ENCODE measurements around the gene RTP3.

The RTP3 gene

DNA sequence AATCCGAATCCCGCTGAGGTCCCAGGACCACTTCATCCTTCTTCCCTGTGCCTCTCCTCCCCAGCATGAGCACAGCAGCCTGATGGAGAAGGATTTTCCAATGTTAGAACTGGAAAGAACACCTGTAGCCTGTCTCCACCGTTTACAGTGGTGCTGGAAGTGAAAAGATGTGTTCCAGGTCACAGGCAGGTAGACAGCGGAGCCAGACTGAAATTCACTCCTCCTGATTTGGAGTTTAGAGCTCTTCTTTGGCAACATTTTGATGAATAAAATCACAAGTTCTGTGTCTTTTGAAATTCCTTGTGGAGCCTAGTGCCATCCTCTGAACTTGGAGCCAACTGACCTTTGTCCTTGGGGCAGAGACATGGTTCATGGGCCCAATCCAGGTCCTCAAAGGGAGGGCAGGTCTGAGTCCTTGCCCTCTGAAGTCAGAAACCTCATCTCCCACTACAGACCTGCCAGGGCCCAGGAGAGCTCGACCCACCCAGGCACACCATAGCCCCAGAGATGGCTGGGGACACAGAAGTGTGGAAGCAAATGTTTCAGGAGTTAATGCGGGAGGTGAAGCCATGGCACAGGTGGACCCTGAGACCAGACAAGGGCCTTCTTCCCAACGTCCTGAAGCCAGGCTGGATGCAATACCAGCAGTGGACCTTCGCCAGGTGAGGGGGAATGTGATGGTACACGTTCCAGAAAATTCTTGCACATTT is at the start of gene RTP3:
TSS of gene RTP3 (plus strand) at position 421 of the 710 bp plus-strand sequence. CDS start at position 508, 87 bp downstream.
- DNase-seq (ENCODE audit: low read depth), result no peak
- TF ChIP-seq, protein P1, sequence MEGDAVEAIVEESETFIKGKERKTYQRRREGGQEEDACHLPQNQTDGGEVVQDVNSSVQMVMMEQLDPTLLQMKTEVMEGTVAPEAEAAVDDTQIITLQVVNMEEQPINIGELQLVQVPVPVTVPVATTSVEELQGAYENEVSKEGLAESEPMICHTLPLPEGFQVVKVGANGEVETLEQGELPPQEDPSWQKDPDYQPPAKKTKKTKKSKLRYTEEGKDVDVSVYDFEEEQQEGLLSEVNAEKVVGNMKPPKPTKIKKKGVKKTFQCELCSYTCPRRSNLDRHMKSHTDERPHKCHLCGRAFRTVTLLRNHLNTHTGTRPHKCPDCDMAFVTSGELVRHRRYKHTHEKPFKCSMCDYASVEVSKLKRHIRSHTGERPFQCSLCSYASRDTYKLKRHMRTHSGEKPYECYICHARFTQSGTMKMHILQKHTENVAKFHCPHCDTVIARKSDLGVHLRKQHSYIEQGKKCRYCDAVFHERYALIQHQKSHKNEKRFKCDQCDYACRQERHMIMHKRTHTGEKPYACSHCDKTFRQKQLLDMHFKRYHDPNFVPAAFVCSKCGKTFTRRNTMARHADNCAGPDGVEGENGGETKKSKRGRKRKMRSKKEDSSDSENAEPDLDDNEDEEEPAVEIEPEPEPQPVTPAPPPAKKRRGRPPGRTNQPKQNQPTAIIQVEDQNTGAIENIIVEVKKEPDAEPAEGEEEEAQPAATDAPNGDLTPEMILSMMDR (conservative IDR thresholded peaks at IDR 0.05; ENCODE audit: control insufficient read depth, insufficient read depth, low read depth, low read length), result no peak
- no peak within 1 kb of the TSS for H3K4me3 ChIP-seq (ENCODE audit: control insufficient read depth, low read depth, low read length)

DNA sequence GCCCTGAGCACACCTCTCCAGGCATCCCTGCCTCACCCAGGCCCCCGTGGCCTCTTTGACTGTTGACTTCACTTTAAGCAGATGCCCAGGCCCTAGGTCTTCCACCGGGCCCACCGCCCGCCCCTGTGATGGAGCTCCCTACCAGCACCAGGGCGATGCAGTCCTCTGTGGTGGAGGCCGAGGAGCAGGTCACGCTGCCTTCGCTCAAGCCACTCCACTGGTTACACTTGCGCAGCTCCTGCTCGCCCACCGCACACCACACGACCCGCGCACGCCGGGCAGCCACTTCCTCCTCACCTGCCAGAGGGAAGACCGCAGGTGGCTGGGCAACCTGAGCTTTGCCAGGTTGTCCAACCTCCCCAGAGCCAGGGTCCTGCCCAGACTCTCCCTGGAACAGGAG is 49.1 kb upstream of the RTP3 start:
- H3K4me3 ChIP-seq (ENCODE audit: control insufficient read depth, low read depth, low read length), result no peak overlapping the region
- DNase-seq (ENCODE audit: low read depth), result no peak
- TF ChIP-seq, protein P1 (conservative IDR thresholded peaks at IDR 0.05; ENCODE audit: control insufficient read depth, insufficient read depth, low read depth, low read length), result no peak

DNA sequence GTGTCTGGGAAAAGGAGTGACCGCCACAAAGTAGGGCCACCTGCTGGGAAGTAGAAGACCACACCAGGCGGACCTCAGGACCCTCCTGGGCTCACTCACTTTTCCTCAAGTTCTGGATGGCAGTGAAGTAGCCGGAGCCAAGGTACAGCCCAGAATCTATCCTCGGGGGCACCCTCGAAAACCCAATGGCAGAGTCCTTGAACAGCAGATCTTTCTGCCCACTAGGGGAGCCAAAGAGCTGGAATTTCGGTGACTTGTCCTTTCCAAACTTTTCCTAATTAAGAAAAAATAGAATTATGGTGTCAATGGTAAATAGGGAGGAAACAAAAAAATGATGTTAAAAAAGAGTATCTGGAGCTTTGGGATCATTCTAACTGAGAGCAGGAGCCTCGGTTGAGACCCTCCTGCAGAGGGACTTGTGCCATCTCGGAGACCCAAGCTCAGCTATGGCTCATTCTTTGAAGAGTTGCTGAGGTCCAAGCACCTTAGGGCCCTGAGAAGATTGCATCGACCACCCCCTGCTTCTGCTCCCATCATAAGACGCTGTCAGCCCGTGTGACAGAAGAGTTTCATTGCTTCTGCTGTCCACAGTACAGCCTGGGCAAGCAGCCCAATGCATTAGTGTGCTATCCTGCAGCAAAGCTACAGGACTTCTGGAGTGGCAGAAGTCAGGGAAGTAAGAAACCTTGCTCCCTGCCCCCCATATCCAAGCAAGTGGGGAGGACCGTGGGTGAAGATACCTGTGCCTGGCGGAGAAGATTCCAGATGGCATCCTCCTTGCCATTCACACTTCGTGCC is 47.8 kb upstream of the RTP3 start:
- H3K4me3 ChIP-seq (ENCODE audit: control insufficient read depth, low read depth, low read length), result no peak overlapping the region
- TF ChIP-seq, protein P1 (conservative IDR thresholded peaks at IDR 0.05; ENCODE audit: control insufficient read depth, insufficient read depth, low read depth, low read length), result peak; percentile 68
- DNase-seq (ENCODE audit: low read depth), result peak; percentile 11

DNA sequence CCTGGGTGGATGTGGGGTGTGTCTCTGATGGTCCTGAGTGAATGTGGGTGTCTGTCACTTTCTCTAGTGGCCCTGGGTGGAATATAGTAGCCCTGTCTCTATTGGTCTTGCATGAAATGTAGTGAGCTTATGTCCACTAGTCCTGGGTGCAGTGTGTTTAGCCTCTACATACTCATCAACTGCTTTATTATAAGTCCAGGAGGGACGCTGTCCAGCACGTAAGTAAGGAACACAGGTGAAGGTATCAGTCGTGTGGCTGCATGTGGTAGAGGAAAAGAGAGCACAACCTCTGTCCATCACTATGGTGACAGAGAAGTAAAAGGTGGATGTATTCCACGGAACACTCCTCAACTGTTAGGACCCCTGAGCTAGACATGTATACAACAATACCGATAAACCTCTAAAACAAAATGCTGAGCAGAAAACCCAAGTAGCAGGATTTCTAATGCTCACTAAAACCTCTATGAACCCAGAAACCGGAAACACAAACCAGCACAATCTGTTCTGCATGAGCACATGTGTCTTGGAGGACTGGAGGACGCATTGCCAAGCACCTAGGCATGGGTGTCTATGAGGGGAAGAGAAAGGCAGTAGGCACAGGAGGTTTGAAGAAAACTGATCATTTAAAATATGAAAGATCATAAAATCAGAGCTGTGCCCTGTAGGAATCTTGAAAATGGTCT is 44.1 kb upstream of the RTP3 start:
- H3K4me3 ChIP-seq (ENCODE audit: control insufficient read depth, low read depth, low read length), result no peak overlapping the region
- DNase-seq (ENCODE audit: low read depth), result no peak
- TF ChIP-seq, protein P1 (conservative IDR thresholded peaks at IDR 0.05; ENCODE audit: control insufficient read depth, insufficient read depth, low read depth, low read length), result no peak

DNA sequence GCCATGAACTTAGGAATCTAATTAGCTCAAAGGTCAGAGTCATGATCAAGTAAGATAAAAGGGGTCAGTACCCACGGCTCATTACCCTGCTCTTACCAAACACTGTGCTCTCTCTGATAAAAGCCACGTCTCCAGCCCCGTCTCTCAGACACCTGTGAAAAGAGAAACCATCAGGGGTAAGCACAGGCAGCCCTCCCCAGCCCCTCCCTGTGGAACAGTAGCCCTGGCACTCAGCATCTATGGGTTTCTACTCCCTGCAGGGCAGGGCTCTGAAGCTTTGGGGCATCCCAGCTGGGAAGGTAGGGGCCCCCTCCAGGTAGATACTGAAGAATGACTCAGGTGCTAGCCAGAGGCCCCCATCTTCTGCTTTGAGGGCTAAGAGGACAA is 43.6 kb upstream of the RTP3 start:
- DNase-seq (ENCODE audit: low read depth), result no peak
- TF ChIP-seq, protein P1 (conservative IDR thresholded peaks at IDR 0.05; ENCODE audit: control insufficient read depth, insufficient read depth, low read depth, low read length), result no peak
- no peak overlapping the region for H3K4me3 ChIP-seq (ENCODE audit: control insufficient read depth, low read depth, low read length)

DNA sequence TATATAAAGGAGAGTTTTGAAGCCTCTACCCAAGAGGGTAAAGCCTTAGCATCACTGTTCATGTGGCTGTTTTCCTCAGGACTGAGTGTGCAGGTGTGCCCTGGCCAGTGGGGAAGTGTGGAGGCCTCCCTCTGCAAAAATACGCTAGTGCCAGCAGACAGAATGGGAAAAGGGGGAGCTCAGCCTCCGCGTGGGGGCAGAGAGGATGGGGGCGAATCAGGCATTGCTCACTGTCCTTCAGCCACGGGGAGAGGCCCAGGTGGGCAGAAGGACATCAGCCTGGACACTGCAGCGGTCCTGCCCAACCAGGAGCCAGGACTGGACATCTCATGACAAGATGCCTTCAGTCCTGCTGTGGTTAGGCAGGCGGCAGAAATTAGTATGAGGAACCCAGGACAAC is 43.2 kb upstream of the RTP3 start:
- no peak overlapping the region for H3K4me3 ChIP-seq (ENCODE audit: control insufficient read depth, low read depth, low read length)
- no peak for DNase-seq (ENCODE audit: low read depth)
- TF ChIP-seq, protein P1 (conservative IDR thresholded peaks at IDR 0.05; ENCODE audit: control insufficient read depth, insufficient read depth, low read depth, low read length), result no peak
